Measurements from ENCODE around the gene LRFN4. TPM values are rescaled to one million over a fixed set of nuclear protein-coding genes. Genes with fewer than 3 reads are reported as not detected.

The LRFN4 gene
- total and polyA plus RNA-seq, 2 of the 13 experiments (the other 11 are each of a cell fraction or from before 2014, with no cell fraction given), result 1.3 to 6.8 TPM

DNA sequence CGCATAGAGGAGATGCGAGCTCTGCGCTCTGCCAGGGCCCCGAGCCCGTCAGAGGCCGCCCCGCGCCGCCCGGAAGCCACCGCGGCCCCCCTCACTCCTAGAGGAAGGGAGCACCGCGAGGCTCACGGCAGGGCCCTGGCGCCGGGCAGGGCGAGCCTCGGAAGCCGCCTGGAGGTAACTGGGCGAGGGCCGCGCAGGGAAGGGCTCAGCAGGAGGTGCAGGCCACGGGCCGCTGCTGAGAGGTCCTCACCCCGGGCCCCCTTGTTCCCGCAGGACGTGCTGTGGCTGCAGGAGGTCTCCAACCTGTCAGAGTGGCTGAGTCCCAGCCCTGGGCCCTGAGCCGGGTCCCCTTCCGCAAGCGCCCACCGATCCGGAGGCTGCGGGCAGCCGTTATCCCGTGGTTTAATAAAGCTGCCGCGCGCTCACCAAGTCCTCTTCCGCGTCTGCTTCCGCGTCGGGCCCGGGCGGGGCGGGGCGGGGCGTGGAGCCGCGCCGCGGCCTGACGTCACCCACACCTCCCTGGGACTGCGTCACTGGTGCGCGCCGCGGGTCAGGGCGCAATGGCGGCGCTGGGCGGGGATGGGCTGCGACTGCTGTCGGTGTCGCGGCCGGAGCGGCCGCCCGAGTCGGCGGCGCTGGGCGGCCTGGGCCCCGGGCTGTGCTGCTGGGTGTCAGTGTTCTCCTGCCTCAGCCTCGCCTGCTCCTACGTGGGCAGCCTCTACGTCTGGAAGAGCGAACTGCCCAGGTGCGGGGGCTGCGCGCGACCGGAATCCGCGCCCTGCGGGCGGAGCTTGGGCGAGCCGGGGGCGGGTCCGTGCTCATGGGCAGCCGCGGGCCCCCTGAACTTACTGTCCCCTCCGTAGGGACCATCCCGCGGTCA is 13.7 kb upstream of the LRFN4 start, which contains the start of gene RCE1 (continued):
- TF ChIP-seq, protein P1, sequence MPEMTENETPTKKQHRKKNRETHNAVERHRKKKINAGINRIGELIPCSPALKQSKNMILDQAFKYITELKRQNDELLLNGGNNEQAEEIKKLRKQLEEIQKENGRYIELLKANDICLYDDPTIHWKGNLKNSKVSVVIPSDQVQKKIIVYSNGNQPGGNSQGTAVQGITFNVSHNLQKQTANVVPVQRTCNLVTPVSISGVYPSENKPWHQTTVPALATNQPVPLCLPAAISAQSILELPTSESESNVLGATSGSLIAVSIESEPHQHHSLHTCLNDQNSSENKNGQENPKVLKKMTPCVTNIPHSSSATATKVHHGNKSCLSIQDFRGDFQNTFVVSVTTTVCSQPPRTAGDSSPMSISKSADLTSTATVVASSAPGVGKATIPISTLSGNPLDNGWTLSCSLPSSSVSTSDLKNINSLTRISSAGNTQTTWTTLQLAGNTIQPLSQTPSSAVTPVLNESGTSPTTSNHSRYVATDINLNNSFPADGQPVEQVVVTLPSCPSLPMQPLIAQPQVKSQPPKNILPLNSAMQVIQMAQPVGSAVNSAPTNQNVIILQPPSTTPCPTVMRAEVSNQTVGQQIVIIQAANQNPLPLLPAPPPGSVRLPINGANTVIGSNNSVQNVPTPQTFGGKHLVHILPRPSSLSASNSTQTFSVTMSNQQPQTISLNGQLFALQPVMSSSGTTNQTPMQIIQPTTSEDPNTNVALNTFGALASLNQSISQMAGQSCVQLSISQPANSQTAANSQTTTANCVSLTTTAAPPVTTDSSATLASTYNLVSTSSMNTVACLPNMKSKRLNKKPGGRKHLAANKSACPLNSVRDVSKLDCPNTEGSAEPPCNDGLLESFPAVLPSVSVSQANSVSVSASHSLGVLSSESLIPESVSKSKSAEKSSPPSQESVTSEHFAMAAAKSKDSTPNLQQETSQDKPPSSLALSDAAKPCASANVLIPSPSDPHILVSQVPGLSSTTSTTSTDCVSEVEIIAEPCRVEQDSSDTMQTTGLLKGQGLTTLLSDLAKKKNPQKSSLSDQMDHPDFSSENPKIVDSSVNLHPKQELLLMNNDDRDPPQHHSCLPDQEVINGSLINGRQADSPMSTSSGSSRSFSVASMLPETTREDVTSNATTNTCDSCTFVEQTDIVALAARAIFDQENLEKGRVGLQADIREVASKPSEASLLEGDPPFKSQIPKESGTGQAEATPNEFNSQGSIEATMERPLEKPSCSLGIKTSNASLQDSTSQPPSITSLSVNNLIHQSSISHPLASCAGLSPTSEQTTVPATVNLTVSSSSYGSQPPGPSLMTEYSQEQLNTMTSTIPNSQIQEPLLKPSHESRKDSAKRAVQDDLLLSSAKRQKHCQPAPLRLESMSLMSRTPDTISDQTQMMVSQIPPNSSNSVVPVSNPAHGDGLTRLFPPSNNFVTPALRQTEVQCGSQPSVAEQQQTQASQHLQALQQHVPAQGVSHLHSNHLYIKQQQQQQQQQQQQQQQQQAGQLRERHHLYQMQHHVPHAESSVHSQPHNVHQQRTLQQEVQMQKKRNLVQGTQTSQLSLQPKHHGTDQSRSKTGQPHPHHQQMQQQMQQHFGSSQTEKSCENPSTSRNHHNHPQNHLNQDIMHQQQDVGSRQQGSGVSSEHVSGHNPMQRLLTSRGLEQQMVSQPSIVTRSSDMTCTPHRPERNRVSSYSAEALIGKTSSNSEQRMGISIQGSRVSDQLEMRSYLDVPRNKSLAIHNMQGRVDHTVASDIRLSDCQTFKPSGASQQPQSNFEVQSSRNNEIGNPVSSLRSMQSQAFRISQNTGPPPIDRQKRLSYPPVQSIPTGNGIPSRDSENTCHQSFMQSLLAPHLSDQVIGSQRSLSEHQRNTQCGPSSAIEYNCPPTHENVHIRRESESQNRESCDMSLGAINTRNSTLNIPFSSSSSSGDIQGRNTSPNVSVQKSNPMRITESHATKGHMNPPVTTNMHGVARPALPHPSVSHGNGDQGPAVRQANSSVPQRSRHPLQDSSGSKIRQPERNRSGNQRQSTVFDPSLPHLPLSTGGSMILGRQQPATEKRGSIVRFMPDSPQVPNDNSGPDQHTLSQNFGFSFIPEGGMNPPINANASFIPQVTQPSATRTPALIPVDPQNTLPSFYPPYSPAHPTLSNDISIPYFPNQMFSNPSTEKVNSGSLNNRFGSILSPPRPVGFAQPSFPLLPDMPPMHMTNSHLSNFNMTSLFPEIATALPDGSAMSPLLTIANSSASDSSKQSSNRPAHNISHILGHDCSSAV (CRISPR knock-in tag; IDR thresholded peaks at IDR 0.05; ENCODE audit: borderline replicate concordance), result no peak
- TF ChIP-seq ZNF724P (CRISPR knock-in tag; IDR thresholded peaks at IDR 0.05; ENCODE audit: borderline replicate concordance) (peak; percentile 41; the same call in 1 of the 2 replicates), KDM5B (CRISPR knock-in tag; IDR thresholded peaks at IDR 0.05; ENCODE audit: borderline replicate concordance) (peak; percentile 50; the same call in 1 of the 2 replicates), ZNF616 (CRISPR knock-in tag; IDR thresholded peaks at IDR 0.05; ENCODE audit: low read depth) (peak; percentile 73), ZFP37 (CRISPR knock-in tag; IDR thresholded peaks at IDR 0.05; ENCODE audit: borderline replicate concordance) (no peak), ZKSCAN1 (IDR thresholded peaks at IDR 0.05; ENCODE audit: low read length) (no peak), STAT5B (CRISPR knock-in tag; IDR thresholded peaks at IDR 0.05) (no peak; the same call in 1 of the 2 replicates), CBX1 (IDR thresholded peaks at IDR 0.05; ENCODE audit: low read depth) (peak; percentile 59), TBX3 (IDR thresholded peaks at IDR 0.05; ENCODE audit: borderline replicate concordance) (no peak), ZFP36L1 (CRISPR knock-in tag; IDR thresholded peaks at IDR 0.05) (no peak), SNAPC5 (CRISPR knock-in tag; IDR thresholded peaks at IDR 0.05; ENCODE audit: borderline replicate concordance) (no peak), ZFP1 (CRISPR knock-in tag; IDR thresholded peaks at IDR 0.05) (no peak), SYNCRIP (IDR thresholded peaks at IDR 0.05; ENCODE audit: insufficient read depth, low read depth, low read length) (no peak)
- TF ChIP-seq, protein P2, sequence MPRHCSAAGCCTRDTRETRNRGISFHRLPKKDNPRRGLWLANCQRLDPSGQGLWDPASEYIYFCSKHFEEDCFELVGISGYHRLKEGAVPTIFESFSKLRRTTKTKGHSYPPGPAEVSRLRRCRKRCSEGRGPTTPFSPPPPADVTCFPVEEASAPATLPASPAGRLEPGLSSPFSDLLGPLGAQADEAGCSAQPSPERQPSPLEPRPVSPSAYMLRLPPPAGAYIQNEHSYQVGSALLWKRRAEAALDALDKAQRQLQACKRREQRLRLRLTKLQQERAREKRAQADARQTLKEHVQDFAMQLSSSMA (CRISPR knock-in tag; IDR thresholded peaks at IDR 0.05), result no peak; the same call in 1 of the 2 replicates
- TF ChIP-seq, protein P3, sequence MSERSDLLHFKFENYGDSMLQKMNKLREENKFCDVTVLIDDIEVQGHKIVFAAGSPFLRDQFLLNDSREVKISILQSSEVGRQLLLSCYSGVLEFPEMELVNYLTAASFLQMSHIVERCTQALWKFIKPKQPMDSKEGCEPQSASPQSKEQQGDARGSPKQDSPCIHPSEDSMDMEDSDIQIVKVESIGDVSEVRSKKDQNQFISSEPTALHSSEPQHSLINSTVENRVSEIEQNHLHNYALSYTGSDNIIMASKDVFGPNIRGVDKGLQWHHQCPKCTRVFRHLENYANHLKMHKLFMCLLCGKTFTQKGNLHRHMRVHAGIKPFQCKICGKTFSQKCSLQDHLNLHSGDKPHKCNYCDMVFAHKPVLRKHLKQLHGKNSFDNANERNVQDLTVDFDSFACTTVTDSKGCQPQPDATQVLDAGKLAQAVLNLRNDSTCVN (CRISPR knock-in tag; IDR thresholded peaks at IDR 0.05; ENCODE audit: borderline replicate concordance), result no peak
- TF ChIP-seq, protein P4, sequence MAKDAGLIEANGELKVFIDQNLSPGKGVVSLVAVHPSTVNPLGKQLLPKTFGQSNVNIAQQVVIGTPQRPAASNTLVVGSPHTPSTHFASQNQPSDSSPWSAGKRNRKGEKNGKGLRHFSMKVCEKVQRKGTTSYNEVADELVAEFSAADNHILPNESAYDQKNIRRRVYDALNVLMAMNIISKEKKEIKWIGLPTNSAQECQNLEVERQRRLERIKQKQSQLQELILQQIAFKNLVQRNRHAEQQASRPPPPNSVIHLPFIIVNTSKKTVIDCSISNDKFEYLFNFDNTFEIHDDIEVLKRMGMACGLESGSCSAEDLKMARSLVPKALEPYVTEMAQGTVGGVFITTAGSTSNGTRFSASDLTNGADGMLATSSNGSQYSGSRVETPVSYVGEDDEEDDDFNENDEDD (CRISPR knock-in tag; IDR thresholded peaks at IDR 0.05; ENCODE audit: borderline replicate concordance), result peak; percentile 40; the same call in 1 of the 2 replicates
